Activated CD4-positive, alpha-beta T cell treated with anti-CD3 and anti-CD28 coated beads for 24 hours (primary cell): Measurements from ENCODE around the gene ASAP3.
A peak's percentile ranks its signal among the peaks of the same experiment; 100 is the strongest.
"Not testable (repeated sequence)": the region's sequence is repeated elsewhere in the genome, so short reads cannot be mapped to it uniquely, and the experiment has no call there.

Experiments used
- DNase-seq, 2 donors: peaks; one replicate each; pipeline ENCODE4 v3.0.0-alpha.2; 2020; ENCODE audit warnings: low read depth in 2 of 2

The ASAP3 gene

DNA sequence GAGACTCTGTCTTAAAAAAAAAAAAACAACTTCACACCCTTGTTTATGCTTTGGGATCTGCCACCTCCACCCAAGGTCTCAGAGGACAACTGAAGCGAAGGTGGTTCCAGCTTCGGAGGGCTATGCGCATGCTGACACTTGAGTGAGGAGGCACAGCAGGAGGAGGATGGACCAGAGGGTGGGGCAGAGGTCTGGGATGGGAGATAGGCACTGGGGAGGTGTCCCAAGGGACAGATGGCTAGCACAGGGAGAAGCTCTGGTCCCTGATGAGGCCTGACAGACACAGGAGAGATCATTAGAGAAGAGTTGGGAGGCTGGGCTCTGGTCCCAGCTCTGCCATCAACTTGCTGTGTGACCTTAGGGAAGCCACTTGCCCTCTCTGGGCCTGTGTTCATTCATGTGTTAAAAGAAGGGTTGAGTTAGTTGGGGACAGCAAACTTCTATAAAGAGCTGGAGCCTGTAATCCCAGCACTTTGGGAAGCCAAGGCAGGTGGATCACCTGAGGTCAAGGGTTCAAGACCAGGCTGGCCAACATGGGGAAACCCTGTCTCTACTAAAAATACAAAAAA is 30.2 kb upstream of the ASAP3 start:
- DNase-seq = no peak

DNA sequence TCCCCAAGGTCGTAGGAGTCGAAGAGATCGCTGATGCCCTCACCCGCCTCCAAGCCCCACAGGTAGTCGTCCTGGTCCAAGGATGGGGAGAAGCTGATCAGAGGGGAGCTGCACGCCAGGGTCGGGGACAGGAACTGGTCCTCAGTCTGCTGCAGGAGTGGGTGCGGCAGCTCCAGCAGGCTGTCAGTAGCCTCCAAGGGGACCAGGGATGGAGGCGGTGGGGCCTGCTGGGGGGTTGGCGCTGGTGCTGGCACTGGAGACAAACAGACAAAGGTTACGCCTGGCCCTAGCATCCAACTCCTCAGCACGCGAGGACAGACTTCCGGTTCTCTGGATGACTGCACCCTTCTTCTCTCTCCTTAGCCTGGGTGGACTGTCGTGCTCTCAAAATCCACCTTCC is 25.9 kb upstream of the ASAP3 start:
- no peak for DNase-seq

GRCh38 chr1:23506376-23507107 is 22.6 kb upstream of the ASAP3 start:
- DNase-seq = no peak

GRCh38 chr1:23505851-23506250 is 21.9 kb upstream of the ASAP3 start:
- DNase-seq = no peak

- not testable (repeated sequence) for DNase-seq
Observed at GRCh38 chr1:23504156-23504555, 20.2 kb upstream of the ASAP3 start.

DNA sequence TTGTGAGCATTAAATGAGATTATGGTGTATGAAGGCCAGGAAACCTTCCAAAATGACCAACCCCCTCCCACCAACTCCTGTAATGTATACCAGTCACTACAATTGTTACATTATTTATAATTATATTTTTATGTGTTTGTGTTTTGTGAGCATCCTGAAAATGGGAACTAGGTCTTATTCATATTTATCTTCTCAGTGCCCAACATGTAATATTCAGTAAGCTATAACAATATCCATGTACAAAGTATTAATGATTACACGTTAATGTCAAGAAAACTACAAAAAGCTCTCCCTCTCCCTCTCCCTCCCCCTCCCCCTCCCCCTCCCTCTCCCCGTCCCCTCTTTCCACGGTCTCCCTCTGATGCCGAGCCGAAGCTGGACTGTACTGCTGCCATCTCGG is 19.0 kb upstream of the ASAP3 start:
- no peak for DNase-seq

DNA sequence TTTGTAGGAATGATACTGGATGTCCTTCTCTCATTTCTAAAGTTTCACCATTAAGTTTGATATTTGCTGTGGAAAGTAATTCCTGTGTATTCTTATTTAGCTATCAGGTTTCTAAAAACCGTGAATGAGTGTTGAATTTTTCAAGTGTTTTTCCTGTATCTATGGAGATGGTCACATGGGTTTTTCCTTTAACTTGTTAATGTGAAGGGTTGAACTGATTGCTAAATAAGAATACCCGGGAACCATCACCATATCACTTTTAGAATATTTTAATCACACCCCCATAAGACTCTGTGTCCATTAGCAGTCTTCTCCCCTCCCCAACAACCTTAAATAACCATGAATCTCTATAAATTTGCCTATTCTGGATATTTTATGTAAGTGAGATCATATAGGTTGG is 16.5 kb upstream of the ASAP3 start:
- DNase-seq = no peak

DNA sequence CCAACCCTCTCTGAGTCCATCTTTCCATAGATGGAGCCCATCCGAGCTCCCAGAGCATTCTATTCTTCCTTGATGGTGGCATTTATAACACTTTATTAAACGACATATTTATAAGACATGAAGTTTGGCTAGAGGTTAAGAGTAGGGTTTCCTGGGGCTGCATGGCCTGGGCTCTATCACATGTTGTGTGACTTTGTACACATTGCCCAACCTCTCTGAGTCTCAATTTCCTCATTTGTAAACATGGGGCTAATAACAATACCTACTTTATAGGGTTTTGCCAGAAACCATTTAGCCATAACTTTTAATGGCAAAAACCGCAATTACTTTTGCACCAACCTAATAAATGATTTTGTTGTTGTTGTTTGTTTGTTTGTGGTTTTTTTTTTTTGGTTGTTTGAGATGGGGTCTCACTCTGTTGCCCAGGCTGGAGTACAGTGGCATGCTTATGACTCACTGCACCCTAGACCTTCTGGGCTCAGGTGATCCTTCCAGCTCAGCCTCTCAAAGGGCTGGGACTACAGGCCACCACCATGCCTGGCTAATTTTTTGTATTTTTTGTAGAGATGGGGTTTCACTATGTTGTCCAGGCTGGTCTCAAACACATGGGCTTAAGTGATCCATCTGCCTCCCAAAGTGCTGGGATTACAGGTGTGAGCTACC is 13.9 kb upstream of the ASAP3 start:
- no peak for DNase-seq

GRCh38 chr1:23496490-23497181 is 12.7 kb upstream of the ASAP3 start:
- no peak for DNase-seq

DNA sequence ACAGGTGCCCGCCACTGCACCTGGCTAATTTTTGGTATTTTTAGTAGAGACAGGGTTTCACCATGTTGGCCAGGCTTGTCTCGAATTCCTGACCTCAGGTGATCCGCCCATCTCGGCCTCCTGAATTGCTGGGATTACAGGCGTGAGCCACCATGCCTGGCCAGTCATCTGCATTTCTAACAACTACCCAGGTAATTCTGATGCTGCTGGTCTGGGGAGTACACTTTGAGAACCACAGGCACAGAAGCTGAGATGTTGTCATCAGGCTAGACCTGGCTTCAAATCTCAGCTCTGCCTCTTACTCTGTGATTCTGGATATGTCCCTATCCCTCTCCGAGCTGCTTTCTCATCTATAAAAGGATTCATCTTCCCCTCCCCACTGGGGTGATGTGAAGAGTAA is 10.9 kb upstream of the ASAP3 start:
- not testable (repeated sequence) for DNase-seq

GRCh38 chr1:23492776-23493175 is 8.8 kb upstream of the ASAP3 start:
- DNase-seq = not testable (repeated sequence)

GRCh38 chr1:23492132-23492720 is 8.2 kb upstream of the ASAP3 start:
- DNase-seq = no peak

- no peak for DNase-seq
Observed at GRCh38 chr1:23489842-23490241, 5.9 kb upstream of the ASAP3 start.

DNA sequence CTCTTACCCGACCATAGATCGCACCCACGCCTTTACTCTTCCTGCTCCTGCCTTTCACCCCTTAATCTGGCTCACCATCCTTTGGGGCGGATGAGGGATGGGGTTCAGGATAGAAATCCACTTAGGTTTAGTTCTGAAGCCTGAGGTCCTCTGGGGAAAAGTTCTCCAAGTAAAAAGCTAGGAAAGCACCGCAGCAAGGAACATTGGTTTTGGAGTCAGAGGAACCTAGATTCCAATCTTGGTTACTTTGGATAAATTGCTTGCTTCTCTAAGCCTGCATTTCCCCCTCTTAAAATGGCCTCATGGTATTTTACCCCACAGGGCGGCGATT is 988 bp upstream of the ASAP3 start:
- no peak for DNase-seq

- DNase-seq = peak; percentile 85 to 90
Observed at GRCh38 chr1:23484253-23485001, 448 bp upstream of the ASAP3 start.

DNA sequence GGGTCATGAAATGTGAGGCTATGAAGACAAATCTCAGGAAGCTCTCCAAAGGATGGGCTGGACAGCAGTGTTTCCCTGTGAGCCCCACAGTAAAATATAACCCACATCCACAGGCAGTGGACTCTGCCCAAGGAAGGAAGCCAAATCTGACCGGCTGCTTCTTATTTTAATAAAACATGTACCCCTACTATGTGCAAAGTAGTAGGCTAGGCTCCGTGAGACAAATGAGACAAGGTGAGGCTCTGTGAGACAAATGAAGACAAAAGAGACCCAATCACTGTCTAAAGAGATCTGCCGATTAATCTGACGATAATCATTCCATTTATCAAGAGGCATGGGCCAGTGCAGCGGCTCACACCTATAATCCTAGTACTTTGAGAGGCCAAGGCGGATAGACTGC is 2.1 kb downstream of the ASAP3 start:
- DNase-seq = no peak

GRCh38 chr1:23481026-23481597 is 2.9 kb downstream of the ASAP3 start:
- no peak for DNase-seq

DNA sequence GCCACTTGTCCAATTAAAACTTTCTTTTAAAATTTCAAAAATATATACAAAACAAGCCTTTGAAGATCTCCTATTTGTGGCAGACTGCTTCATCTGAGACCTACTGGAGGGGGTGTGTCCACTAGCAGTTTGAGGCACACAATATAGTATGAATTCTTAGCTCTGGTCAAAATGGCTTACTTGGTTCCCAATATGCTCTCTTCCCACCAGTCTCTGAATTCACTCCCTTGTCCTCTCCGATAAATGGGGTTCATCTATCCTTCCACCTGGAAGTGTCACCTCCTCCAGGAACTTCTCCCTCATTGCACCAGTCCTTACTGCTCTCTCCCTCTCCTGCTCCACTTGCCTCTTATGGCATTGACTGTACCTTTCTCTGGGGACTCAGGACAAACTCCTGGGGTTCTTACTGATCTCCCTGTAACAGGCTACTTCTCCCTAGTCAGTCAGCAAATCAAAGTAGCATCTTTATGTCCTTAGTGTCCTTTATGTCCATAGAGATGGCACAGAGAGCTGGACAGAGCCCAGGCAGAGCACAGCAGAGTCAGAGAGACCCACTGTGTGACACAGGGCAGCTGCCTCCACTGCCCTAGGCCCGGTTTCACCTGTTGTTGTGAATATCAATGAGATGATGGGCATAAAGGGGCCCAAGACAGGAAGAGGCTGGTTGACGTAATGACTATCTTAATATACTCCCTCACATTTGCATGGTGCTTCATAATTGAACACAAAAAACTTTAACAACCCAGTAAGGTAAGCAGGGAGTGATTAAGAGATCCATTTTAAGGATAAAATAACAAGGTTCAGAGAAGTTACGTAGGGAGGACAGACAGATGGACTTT is 3.6 kb downstream of the ASAP3 start:
- DNase-seq = no peak

- no peak for DNase-seq
Observed at GRCh38 chr1:23479666-23479941, 4.4 kb downstream of the ASAP3 start.

GRCh38 chr1:23478896-23479665 is 4.9 kb downstream of the ASAP3 start:
- no peak for DNase-seq
